PC-9 (cell line): Measurements from ENCODE around the gene FOXA1. TPM values are rescaled to one million over a fixed set of nuclear protein-coding genes. Genes with fewer than 3 reads are reported as not detected.

Experiments
- BruUV-seq: library from RNA; stranded (reverse); fragments of 400-500 nt; replicated peaks from 2 replicates; lab custom pipeline; 2021; lab: Mats Ljungman, UMichigan
- CTCF ChIA-PET: fragments of 300-600 bp; sonication (Branson Sonifier 250); formaldehyde crosslinking; loops from one replicate; lab custom pipeline; 2022; ENCODE audit warnings: antibody characterized with exemption; lab: Charles Lee
- POLR2A ChIA-PET: fragments of 300-600 bp; sonication (Branson Sonifier 250); formaldehyde crosslinking; loops from one replicate; lab custom pipeline; 2022; ENCODE audit warnings: antibody characterized with exemption; ENCODE audit not compliant: unreplicated experiment; lab: Charles Lee
- DNase-seq, 2 experiments: peaks; one replicate each; pipeline versions ENCODE4 v3.0.0 to v3.0.0-alpha.2; 2015 to 2022; ENCODE audit warnings: mixed read lengths in 1 of 2
- H2AFZ ChIP-seq: fragments of 200-600 bp; sonication (generic); 2 replicates; pipeline ENCODE4 v1.8.1; 2017; ENCODE audit warnings: antibody characterized with exemption
- H3F3A ChIP-seq: fragments of 200-600 bp; sonication (generic); 2 replicates; pipeline ENCODE4 v1.8.1; 2017; ENCODE audit warnings: antibody characterized with exemption, mild to moderate bottlenecking, low read depth; ENCODE audit not compliant: insufficient read depth
- H3K27ac ChIP-seq: fragments of 200-600 bp; sonication (generic); 2 replicates; pipeline ENCODE4 v1.6.1; 2016; ENCODE audit warnings: mixed run types
- H3K27me3 ChIP-seq: fragments of 200-600 bp; sonication (generic); 2 replicates; pipeline ENCODE4 v1.6.1; 2016; ENCODE audit warnings: low read depth, mixed run types; ENCODE audit not compliant: insufficient read depth
- H3K36me3 ChIP-seq: fragments of 200-600 bp; sonication (generic); 2 replicates; pipeline ENCODE4 v1.6.1; 2016; ENCODE audit warnings: low read depth, mixed run types
- H3K4me1 ChIP-seq: fragments of 200-600 bp; sonication (generic); replicated peaks from 2 replicates; pipeline ENCODE4 v1.6.1; 2016; ENCODE audit warnings: mixed run types; ENCODE audit not compliant: insufficient read depth
- H3K4me2 ChIP-seq: fragments of 200-600 bp; sonication (generic); 2 replicates; pipeline ENCODE4 v1.6.1; 2017; ENCODE audit warnings: mixed run types
- H3K4me3 ChIP-seq: fragments of 200-600 bp; sonication (generic); 2 replicates; pipeline ENCODE4 v1.6.1; 2016; ENCODE audit warnings: mixed run types
- H3K79me2 ChIP-seq: fragments of 200-600 bp; sonication (generic); 2 replicates; pipeline ENCODE4 v1.6.1; 2017; ENCODE audit warnings: low read depth, mixed run types
- H3K9me2 ChIP-seq: fragments of 200-600 bp; sonication (generic); 2 replicates; pipeline ENCODE4 v1.8.1; 2017; ENCODE audit warnings: mild to moderate bottlenecking; ENCODE audit not compliant: insufficient read depth
- H3K9me3 ChIP-seq: fragments of 200-600 bp; sonication (generic); 2 replicates; pipeline ENCODE4 v1.8.1; 2016; ENCODE audit warnings: low read depth; ENCODE audit not compliant: insufficient read depth
- H4K20me1 ChIP-seq: fragments of 200-600 bp; sonication (generic); 2 replicates; pipeline ENCODE4 v1.8.1; 2017; ENCODE audit not compliant: insufficient read depth
- CTCF ChIP-seq: fragments of 200-600 bp; sonication (generic); conservative IDR thresholded peaks from 2 replicates; pipeline ENCODE4 v1.6.1; 2017; ENCODE audit warnings: mixed run types, antibody characterized with exemption, mild to moderate bottlenecking, moderate library complexity
- EZH2 ChIP-seq: fragments of 200-600 bp; sonication (generic); IDR thresholded peaks from 2 replicates; pipeline ENCODE4 v1.8.0; 2017; ENCODE audit warnings: antibody characterized with exemption, low read depth
- intact Hi-C: fragments of 100-400 bp; cut with micrococcal nuclease; formaldehyde crosslinking; loops from one replicate; pipeline ENCODE4 v1.10.0; 2022; ENCODE audit not compliant: unreplicated experiment
- total RNA-seq: library from RNA; stranded (reverse); gene quantifications from 2 replicates; pipeline ENCODE4 v1.2.3, GENCODE V29; 2021

The FOXA1 gene
- total RNA-seq, 1 experiment from 2014 or later: 35.4 TPM

GRCh38 chr14:37539992-37540391, 55.1 kb downstream of the FOXA1 start:
- H3K79me2 ChIP-seq: no peaks in the 10 kb centered on the region
- POLR2A ChIA-PET: no interaction called here
- no TSS peak for BruUV-seq
- H3K4me1 ChIP-seq: peaks cover 11% of the 10 kb centered on the region
- no peaks in the 10 kb centered on the region; the same call in 1 of the 2 replicates for H3K9me3 ChIP-seq
- intact Hi-C loops: no loop called here
- no peak overlapping the region for H3K4me3 ChIP-seq
- H3K9me2 ChIP-seq: no peaks in the 10 kb centered on the region
- no peaks in the 10 kb centered on the region for H3K36me3 ChIP-seq
- H3K27ac ChIP-seq: no peak overlapping the region
- no peak for DNase-seq
- TF ChIP-seq EZH2 (no peak), CTCF (no peak)
- H3F3A ChIP-seq: peaks cover 6% of the 10 kb centered on the region
- no peak overlapping the region for H2AFZ ChIP-seq
- CTCF ChIA-PET: no interaction called here
- no peak overlapping the region for H3K4me2 ChIP-seq
- no peaks in the 10 kb centered on the region for H4K20me1 ChIP-seq
- no peaks in the 10 kb centered on the region for H3K27me3 ChIP-seq

Other genes starting within 250 kb of the FOXA1 start
- gene TTC6, start 380 bp upstream of the FOXA1 start, total RNA-seq: 4.7 and 5.2 TPM in 2 replicates